Measurements from ENCODE around the gene FUBP3. TPM values are rescaled to one million over a fixed set of nuclear protein-coding genes. Genes with fewer than 3 reads are reported as not detected.
A peak's percentile ranks its signal among the peaks of the same experiment; 100 is the strongest.

Gene FUBP3, protein sequence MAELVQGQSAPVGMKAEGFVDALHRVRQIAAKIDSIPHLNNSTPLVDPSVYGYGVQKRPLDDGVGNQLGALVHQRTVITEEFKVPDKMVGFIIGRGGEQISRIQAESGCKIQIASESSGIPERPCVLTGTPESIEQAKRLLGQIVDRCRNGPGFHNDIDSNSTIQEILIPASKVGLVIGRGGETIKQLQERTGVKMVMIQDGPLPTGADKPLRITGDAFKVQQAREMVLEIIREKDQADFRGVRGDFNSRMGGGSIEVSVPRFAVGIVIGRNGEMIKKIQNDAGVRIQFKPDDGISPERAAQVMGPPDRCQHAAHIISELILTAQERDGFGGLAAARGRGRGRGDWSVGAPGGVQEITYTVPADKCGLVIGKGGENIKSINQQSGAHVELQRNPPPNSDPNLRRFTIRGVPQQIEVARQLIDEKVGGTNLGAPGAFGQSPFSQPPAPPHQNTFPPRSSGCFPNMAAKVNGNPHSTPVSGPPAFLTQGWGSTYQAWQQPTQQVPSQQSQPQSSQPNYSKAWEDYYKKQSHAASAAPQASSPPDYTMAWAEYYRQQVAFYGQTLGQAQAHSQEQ
- total RNA-seq (ENCODE audit: insufficient read depth, low replicate concordance): 39.0 TPM

GRCh38 chr9:130578865-130579737 is at the start of gene FUBP3:
FUBP3 (plus strand) TSS chr9:130579577; CDS start chr9:130579681, 104 bp downstream.
- peak; percentile 96 for DNase-seq (ENCODE audit: low spot score)

DNA sequence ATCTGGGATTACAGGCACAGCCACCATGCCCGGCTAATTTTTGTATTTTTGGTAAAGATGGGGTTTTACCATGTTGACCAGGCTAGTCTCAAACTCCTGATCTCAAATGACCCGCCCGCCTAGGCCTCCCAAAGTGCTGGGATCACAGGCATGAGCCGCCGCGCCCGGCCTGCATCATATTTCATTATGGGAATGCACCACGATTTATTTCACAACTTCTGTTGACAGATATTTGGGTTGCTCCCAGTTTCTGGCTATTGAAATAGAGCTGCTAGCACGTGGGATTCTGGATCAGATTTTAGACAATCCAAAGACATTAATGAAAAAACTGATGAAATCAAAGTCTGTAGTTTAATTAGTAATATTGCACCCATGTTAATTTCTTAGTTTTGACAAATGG is 48.4 kb upstream of the FUBP3 start:
- DNase-seq (ENCODE audit: low spot score): peak; percentile 40

DNA sequence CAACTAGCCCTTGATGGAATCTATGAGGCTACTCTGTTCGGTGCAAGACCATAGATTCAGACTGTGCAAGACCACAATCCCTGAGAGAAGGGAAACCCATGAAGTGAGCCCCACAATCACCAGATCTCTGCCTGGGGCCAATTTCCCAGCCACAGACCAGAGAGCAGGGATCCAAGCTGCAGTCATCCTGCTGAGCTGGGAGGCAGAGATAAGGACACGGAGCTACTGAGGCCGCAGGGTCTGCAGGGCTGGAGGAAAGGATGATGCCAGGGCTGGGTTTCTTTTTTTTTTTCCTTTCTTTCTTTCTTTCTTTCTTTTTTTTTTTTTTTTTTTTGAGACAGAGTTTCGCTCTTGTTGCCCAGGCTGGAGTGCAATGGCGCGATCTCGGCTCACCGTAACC is 47.7 kb upstream of the FUBP3 start:
- DNase-seq (ENCODE audit: low spot score): peak; percentile 19

DNA sequence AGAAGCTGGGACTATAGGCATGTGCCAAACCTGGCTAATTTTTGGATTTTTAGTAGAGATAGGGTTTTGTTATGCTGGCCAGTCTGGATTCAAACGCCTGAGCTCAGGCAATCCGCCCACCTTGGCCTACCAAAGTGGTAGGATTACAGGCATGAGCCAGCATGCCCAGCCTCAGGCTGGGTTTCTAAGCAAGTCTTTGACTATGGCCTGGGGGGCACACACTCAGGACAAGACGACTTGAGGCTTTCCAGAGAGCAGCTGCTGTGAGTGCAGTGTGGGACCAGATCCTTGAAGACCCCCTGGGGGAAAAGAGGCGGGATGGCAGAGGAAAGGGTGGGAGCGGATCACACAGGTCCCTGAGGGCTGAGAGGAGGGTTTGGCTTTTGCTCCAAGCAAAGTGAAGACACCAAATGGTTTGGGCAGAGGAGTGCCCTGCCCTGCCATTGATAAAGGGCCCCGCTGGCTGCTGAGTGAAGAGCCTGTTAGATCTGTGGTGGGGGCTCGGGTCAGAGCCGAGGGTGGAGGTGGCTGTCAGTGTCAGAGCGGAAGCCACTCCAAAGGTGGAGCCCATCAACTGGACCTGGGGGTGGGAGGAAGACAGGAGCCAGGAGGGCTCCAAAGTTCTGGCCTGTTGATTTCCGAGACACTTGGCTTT is 46.8 kb upstream of the FUBP3 start:
- DNase-seq (ENCODE audit: low spot score): no peak

- peak; percentile 76 for DNase-seq (ENCODE audit: low spot score)
Observed at GRCh38 chr9:130535818-130536521, 43.4 kb upstream of the FUBP3 start.

DNA sequence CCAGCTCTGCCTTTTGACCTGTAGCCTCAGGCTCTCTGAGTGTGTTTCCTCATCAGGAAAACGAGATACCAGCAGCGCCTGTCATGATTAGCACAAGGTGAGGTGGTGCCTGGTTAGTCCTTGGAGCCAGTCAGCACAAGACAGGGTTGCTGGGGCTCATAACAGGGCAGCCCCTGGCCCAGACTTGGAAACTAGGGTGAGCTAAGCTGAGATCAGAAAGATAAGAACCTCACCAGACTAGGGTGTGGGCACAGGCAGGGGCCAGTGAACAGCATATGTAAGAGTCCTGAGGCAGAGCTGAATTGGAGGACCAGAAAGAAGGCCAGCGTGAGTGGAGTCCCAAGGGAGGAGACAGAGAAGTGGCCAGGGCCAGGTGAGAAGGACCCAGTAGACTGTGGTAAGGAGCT is 42.7 kb upstream of the FUBP3 start:
- DNase-seq (ENCODE audit: low spot score): no peak

GRCh38 chr9:130537346-130538050 is 41.9 kb upstream of the FUBP3 start:
- DNase-seq (ENCODE audit: low spot score): peak; percentile 24

DNA sequence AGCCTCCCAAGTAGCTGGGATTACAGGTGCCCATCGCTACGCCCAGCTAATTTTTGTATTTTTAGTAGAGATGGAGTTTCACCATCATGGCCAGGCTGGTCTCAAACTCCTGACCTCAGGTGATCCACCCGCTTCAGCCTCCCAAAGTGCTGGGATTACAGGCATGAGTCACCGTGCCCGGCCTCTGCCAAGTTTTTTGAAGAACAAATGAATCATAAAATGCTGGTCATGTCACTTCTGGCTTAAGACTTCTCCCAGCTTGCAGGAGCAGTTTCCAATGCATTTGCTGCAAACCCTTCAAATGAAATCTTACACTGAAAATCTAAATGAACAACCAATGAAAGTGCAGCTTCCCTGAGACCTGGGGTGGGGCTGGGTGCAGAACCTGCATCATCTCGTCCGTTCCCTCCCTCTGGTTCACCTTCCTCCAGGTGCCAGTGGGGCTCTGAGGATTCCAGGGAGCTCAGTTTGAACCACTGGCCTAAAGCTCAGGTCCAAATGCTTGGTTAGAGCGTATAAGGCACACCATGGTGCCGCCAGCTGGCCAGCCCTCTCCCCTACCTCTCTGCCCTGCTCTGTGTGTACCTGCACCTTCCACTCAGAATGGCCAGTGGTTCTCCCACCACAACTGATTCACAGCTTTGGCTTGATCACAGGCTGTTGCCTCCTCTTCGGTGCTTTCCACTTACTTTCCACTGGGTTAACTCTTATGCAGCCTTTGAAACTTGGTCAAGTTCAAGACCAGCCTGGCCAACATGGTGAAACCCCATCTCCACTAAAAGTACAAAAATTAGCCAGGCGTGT is 39.8 kb upstream of the FUBP3 start:
- peak; percentile 24 for DNase-seq (ENCODE audit: low spot score)

GRCh38 chr9:130541533-130541932 is 37.8 kb upstream of the FUBP3 start:
- DNase-seq (ENCODE audit: low spot score): no peak

- no peak for DNase-seq (ENCODE audit: low spot score)
Observed at GRCh38 chr9:130542038-130542437, 37.3 kb upstream of the FUBP3 start.

GRCh38 chr9:130542457-130543228 is 36.7 kb upstream of the FUBP3 start:
- DNase-seq (ENCODE audit: low spot score): no peak

- DNase-seq (ENCODE audit: low spot score): no peak
Observed at GRCh38 chr9:130543368-130543767, 36.0 kb upstream of the FUBP3 start.

GRCh38 chr9:130543859-130544258 is 35.5 kb upstream of the FUBP3 start:
- no peak for DNase-seq (ENCODE audit: low spot score)

DNA sequence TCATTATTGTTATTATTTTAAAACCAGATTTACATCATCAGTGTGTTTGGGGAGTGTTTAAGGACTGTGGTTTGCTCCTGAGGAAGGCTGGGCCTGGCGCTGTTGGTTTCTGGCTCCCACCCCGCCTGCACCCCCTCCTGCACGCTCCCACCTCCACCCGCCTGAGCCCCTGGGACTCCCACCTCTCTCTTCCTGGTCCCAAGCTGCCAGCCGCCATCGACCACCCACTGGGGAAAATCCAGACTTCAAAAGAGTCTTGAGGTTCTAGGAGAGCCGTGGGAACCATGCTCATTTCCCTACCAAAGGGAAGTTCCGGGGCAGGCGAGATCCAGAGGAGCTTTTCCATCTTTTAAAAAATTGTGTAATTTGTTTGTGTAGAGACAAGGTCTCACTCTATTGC is 35.0 kb upstream of the FUBP3 start:
- no peak for DNase-seq (ENCODE audit: low spot score)

DNA sequence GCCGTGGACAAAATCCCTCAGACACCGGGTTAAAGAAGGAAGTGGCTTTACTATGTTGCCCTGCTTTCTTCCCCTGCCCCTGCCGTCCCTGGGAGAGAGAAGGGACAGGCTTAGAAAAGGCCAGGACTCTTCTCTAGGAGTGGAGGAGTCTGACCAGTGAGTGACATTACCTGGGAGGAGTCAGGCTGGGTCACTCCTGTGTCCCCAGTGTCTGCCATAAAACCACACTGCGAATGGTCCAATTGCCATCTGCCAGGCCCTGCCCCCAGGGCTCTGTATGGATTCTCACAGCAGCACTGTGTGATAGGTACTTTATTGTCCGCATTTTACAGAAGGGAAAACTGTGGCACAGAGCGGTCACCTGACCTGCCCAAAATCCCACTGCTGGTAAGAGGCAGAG is 31.3 kb upstream of the FUBP3 start:
- no peak for DNase-seq (ENCODE audit: low spot score)

- no peak for DNase-seq (ENCODE audit: low spot score)
Observed at GRCh38 chr9:130549093-130549735, 30.2 kb upstream of the FUBP3 start.

DNA sequence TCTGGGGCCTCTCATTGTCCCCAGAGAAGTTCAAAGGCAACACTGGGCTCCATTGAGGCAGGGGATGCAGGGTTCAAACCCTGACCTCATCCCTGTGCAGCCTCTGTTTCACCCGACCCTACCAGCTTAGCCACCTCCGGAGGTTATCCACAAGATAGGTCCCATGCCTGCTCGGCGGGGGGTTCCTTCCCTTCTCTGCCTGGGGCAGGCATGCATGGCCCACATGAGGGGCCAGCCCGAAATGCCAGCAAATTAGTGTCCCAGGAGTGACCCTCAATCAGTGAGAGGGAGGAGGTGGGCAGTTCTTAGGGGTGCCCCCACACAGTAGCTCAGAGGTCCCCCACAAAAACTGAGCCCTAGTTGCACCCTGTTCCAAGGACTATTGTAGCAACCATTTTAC is 24.8 kb upstream of the FUBP3 start:
- no peak for DNase-seq (ENCODE audit: low spot score)

GRCh38 chr9:130555061-130555460 is 24.3 kb upstream of the FUBP3 start:
- DNase-seq (ENCODE audit: low spot score): no peak

Data from umbilical cord (tissue), 2 donors.